ENCODE data around the gene NAA60.

GRCh38 chr16:3532741-3533140 is 89.3 kb downstream of the NAA60 start:
- TF ChIP-seq CTCF (IDR thresholded peaks at IDR 0.05), result no peak
- no peak for TF ChIP-seq ZFX (IDR thresholded peaks at IDR 0.05; ENCODE audit: borderline replicate concordance)

Measured in 22Rv1 (cell line).